ENCODE measurements around the gene COL11A1. TPM values are rescaled to one million over a fixed set of nuclear protein-coding genes. Genes with fewer than 3 reads are reported as not detected.

The COL11A1 gene
- total RNA-seq, 1 donor from 2014 or later, result 0.76 TPM

DNA sequence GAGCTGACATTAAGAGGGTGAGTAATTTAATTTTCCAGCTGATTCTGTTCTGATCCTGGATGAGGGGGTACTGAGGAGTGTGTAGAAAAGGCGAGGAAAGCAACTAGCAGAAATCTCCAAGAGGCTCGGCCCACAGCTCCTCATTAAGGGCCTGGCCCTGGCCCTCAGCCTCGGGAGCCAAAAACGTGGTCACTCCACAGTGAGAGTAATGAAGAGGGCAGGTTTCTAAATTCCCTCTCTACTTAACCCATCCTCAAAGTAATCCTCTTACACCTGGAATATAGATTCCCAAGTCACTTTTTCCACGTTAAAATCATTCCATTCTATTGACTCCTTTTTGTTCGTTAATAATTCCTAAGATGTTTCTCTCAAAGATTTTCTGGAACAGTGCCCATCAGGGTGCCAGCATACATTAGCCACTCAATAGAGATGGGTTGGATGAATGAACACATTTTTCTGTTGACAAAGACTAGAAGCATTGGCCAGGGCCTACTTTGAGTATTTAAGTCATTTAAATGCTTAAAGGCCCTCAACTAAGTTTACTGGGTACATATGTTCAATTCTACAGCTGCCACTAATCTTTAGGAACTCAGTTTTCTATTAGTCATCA is 1.1 kb upstream of the COL11A1 start:
- Mint-ChIP-seq H3K9me3 (ENCODE audit: unreplicated experiment) (peaks cover 2% of the 10 kb centered on the region), H3K27me3 (ENCODE audit: unreplicated experiment) (peaks cover 1% of the 10 kb centered on the region), H3K27ac (ENCODE audit: unreplicated experiment) (no peak overlapping the region), H3K4me1 (ENCODE audit: low read depth, unreplicated experiment) (peaks cover 5% of the 10 kb centered on the region), H3K4me3 (ENCODE audit: unreplicated experiment) (peak overlapping the region; percentile 90), H3K36me3 (ENCODE audit: unreplicated experiment) (no peaks in the 10 kb centered on the region)
- no peak for DNase-seq
- TF ChIP-seq, protein P1, sequence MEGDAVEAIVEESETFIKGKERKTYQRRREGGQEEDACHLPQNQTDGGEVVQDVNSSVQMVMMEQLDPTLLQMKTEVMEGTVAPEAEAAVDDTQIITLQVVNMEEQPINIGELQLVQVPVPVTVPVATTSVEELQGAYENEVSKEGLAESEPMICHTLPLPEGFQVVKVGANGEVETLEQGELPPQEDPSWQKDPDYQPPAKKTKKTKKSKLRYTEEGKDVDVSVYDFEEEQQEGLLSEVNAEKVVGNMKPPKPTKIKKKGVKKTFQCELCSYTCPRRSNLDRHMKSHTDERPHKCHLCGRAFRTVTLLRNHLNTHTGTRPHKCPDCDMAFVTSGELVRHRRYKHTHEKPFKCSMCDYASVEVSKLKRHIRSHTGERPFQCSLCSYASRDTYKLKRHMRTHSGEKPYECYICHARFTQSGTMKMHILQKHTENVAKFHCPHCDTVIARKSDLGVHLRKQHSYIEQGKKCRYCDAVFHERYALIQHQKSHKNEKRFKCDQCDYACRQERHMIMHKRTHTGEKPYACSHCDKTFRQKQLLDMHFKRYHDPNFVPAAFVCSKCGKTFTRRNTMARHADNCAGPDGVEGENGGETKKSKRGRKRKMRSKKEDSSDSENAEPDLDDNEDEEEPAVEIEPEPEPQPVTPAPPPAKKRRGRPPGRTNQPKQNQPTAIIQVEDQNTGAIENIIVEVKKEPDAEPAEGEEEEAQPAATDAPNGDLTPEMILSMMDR (IDR thresholded peaks at IDR 0.05; ENCODE audit: partially characterized antibody, unreplicated experiment), result no peak

DNA sequence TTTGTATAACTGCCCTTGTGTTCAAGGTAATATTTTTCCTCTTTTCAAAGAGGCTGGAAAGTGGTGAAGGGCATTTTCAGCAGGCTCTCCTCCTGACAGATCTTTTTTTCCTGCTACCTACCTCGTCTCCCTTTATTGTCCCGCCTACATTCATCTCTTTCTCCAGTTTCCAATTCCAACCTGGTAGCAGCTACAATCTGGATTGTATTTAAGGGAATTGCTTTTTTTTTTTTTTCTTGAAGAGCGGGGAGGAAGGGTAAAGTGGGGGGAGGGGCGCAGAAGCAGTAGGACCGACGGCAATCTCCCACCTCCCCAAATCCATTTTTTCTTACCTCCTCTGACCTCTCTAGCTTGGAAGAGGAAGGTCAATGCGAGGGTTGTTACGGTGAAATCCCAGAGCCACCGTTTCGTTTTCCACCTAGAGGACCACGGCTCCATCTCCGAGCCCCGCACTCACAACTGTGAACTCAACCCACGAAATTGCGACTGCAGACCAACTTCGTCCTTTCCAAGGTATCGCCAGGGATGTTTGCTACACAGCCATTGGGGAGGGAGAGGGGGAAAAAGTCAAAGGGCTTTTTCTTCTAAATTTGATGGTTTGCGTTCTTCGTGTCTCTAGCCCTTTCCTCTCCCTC is 464 bp downstream of the COL11A1 start:
- peaks cover 1% of the 10 kb centered on the region for H3K27me3 Mint-ChIP-seq (ENCODE audit: unreplicated experiment)
- H3K9me3 Mint-ChIP-seq (ENCODE audit: unreplicated experiment), result peaks cover 2% of the 10 kb centered on the region
- H3K4me1 Mint-ChIP-seq (ENCODE audit: low read depth, unreplicated experiment), result peaks cover 5% of the 10 kb centered on the region
- no peak for DNase-seq
- TF ChIP-seq, protein P1 (IDR thresholded peaks at IDR 0.05; ENCODE audit: partially characterized antibody, unreplicated experiment), result no peak
- H3K4me3 Mint-ChIP-seq (ENCODE audit: unreplicated experiment), result peak overlapping the region; percentile 90
- H3K36me3 Mint-ChIP-seq (ENCODE audit: unreplicated experiment), result no peaks in the 10 kb centered on the region
- no peak overlapping the region for H3K27ac Mint-ChIP-seq (ENCODE audit: unreplicated experiment)

DNA sequence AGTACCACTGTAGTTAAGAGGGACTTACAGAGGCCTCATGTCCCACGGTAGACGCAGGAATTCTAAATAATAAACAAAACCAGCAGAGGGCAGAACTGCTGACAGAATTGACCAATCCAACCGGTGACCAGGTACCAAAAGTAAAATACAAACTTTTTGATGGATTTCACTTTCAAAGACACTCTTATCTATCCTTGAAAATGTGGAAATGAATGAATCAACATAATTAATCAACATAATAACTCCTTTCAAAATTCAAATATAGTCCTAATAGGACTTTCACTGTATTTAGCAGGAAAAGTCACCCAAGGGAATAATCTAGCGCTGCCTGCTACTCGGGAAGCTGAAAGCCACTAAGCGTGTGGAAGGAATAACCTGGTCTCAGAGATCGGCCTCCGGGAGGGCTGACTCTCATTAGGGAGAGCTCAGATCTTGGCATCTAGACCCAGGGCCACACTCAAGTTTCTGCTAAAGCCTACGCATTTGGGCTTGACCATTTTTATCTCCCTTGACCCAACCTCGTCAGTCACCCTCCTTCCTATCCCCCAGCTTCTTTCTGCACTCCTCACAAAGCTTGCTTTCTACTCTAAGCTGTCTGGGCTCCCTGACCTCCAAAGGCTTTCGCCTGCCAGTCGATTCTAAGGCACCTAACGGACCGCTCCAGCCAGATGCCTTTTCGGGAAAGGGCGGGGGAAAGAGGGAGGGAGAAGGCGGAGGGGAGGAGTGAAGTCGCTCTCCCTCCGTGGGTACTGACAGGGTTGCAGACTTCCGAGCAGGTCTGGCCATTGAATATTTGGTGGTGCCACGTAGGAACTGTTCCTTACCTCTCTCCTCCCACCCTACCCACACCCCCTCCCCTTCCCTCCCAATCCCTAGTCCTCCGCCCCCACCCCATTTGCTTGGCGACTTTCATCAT is 1.6 kb downstream of the COL11A1 start:
- peaks cover 2% of the 10 kb centered on the region for H3K9me3 Mint-ChIP-seq (ENCODE audit: unreplicated experiment)
- H3K4me3 Mint-ChIP-seq (ENCODE audit: unreplicated experiment), result peak overlapping the region; percentile 90
- H3K36me3 Mint-ChIP-seq (ENCODE audit: unreplicated experiment), result no peaks in the 10 kb centered on the region
- H3K4me1 Mint-ChIP-seq (ENCODE audit: low read depth, unreplicated experiment), result peaks cover 5% of the 10 kb centered on the region
- TF ChIP-seq, protein P1 (IDR thresholded peaks at IDR 0.05; ENCODE audit: partially characterized antibody, unreplicated experiment), result peak; percentile 59
- peaks cover 1% of the 10 kb centered on the region for H3K27me3 Mint-ChIP-seq (ENCODE audit: unreplicated experiment)
- DNase-seq, result peak; percentile 46
- no peak overlapping the region for H3K27ac Mint-ChIP-seq (ENCODE audit: unreplicated experiment)

DNA sequence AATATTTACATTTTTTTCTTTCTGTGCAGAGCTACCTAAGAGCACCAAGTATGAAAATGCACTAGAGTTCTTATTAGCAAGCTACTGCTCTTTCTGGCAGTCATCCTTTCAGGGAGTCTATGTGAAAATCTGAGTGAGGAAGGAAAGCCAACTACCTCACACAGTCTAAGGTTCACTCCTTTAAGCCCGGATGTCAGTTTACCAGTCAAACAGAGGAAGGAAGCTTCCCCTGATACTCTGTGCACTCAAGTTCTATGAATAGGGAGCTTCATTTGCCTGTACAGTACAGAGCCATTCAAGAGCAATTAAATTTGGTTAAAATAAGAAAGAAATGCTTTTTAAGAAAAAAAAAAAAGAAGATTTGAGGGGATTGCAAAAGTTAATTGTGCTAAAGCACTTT is 6.9 kb downstream of the COL11A1 start:
- TF ChIP-seq, protein P1 (IDR thresholded peaks at IDR 0.05; ENCODE audit: partially characterized antibody, unreplicated experiment), result no peak
- Mint-ChIP-seq H3K9me3 (ENCODE audit: unreplicated experiment) (no peaks in the 10 kb centered on the region), H3K36me3 (ENCODE audit: unreplicated experiment) (no peaks in the 10 kb centered on the region), H3K4me3 (ENCODE audit: unreplicated experiment) (no peak overlapping the region), H3K27me3 (ENCODE audit: unreplicated experiment) (no peaks in the 10 kb centered on the region), H3K4me1 (ENCODE audit: low read depth, unreplicated experiment) (no peaks in the 10 kb centered on the region), H3K27ac (ENCODE audit: unreplicated experiment) (no peak overlapping the region)
- DNase-seq, result no peak
